ENCODE measurements around the gene RFXANK. TPM values are rescaled to one million over a fixed set of nuclear protein-coding genes. Genes with fewer than 3 reads are reported as not detected.
A peak's percentile ranks its signal among the peaks of the same experiment; 100 is the strongest.
"Not testable (repeated sequence)": the region's sequence is repeated elsewhere in the genome, so short reads cannot be mapped to it uniquely, and the experiment has no call there.

The RFXANK gene
- total RNA-seq, 3 donors from 2014 or later (not counting 1 experiment from before 2014, with no cell fraction given): 50.1 to 67.5 (median 66.0) TPM

DNA sequence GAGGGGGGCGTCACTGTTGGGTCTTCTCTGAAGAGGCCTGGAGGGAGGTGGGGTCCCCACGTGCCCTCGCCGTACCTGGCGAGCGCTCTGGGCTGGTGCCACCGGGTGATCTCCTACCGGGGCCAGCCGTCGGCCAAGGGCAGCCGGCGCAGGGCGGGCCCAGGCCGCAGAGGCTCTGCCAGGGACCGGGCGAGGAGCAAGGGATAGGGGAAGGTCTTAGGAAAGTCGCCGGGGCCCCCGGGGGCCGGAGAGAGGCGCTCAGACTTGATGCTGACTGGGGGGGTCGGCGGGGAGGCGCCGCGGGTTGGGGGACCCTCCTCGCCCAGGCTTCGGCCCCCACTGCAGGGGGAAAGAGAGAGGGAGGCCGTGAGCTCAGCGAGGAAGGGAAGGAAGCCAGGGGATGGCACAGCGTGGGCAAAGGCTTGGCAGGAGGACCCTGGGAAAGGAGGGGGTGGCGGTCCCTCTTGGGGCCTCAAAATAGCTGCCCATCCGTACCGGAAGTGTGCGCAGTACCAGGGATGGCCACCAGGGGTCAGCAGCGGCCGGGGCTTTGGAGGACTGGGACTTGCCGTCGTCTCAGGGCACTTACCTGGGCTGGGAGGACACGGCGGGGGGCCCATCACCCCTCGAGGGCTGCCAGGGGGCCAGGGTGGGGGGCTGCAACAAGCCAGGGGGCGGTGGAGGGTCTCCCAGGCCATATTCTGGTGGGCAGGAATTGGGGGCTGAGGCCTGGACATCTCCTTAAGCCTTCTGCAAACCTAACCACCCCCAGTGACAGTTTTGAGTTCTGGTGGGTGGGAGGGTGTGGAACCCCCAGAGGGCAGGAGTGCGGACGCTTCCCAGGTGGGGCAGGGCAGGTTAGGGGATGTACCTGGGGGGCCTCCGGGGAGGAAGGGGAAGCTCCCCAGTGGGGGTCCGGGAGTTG, 46.1 kb upstream of the RFXANK start:
- H3K4me1 ChIP-seq (ENCODE audit: control insufficient read depth, insufficient read depth, low read length): peaks cover 8% of the 10 kb centered on the region
- Mint-ChIP-seq H3K27ac (peak overlapping the region in 1 of 2 donors; percentile 38), H3K27me3 (ENCODE audit: low read depth in 2 of 2) (no peaks in the 10 kb centered on the region), H3K36me3 (no peaks in the 10 kb centered on the region), H3K4me1 (peaks cover 0 to 5% of the 10 kb centered on the region in 2 donors), H3K4me3 (no peak overlapping the region), H3K9me3 (no peaks in the 10 kb centered on the region)
- WGBS (ENCODE audit: insufficient coverage): 52% methylated on average over 45 of the region's 47 CpGs
- ATAC-seq (peak; percentile 85 to 99 (median 94)), DNase-seq (peak; percentile 84 to 88)
- H3K27ac ChIP-seq (ENCODE audit: low read length): no peak overlapping the region
- H3K9me3 ChIP-seq (ENCODE audit: control insufficient read depth, insufficient read depth, low read length): no peaks in the 10 kb centered on the region
- intact Hi-C loops (cut with micrococcal nuclease): loop anchor here (1.0 to 2.0 kb wide), 2 partner anchors 79 to 344 kb away; no protein-coding TSS in a partner anchor
- H3K4me3 ChIP-seq (ENCODE audit: low read length): no peak overlapping the region
- H3K36me3 ChIP-seq (ENCODE audit: control insufficient read depth, insufficient read depth, low read length): peaks cover 2% of the 10 kb centered on the region
- TF ChIP-seq, protein P1, sequence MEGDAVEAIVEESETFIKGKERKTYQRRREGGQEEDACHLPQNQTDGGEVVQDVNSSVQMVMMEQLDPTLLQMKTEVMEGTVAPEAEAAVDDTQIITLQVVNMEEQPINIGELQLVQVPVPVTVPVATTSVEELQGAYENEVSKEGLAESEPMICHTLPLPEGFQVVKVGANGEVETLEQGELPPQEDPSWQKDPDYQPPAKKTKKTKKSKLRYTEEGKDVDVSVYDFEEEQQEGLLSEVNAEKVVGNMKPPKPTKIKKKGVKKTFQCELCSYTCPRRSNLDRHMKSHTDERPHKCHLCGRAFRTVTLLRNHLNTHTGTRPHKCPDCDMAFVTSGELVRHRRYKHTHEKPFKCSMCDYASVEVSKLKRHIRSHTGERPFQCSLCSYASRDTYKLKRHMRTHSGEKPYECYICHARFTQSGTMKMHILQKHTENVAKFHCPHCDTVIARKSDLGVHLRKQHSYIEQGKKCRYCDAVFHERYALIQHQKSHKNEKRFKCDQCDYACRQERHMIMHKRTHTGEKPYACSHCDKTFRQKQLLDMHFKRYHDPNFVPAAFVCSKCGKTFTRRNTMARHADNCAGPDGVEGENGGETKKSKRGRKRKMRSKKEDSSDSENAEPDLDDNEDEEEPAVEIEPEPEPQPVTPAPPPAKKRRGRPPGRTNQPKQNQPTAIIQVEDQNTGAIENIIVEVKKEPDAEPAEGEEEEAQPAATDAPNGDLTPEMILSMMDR (IDR thresholded peaks at IDR 0.05): peak; percentile 77
- no peaks in the 10 kb centered on the region for H3K27me3 ChIP-seq (ENCODE audit: control insufficient read depth, insufficient read depth, low read length)

DNA sequence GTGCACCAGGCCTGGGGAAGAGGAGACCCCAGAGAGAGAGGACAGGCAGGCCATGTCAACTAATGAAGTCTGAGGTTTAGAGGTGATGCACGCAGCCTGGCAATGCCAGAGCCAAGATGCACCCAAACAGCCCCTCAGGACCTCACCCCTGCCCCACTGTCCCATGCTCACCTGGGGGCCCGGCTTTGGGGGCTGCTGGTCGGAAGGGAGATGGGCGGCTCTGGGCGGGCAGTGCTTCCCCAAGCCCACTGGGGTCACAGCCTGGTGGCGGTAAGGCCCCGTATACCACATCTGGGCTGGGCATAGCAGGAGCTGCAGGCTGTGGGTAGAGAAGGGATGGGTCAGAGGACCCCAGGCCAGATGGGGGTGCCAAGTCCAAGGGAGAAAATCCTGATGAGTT, 45.2 kb upstream of the RFXANK start:
- Histone ChIP-seq H3K9me3 (ENCODE audit: control insufficient read depth, insufficient read depth, low read length) (no peaks in the 10 kb centered on the region), H3K4me1 (ENCODE audit: control insufficient read depth, insufficient read depth, low read length) (peaks cover 11% of the 10 kb centered on the region), H3K36me3 (ENCODE audit: control insufficient read depth, insufficient read depth, low read length) (peaks cover 2% of the 10 kb centered on the region), H3K4me3 (ENCODE audit: low read length) (no peak overlapping the region), H3K27me3 (ENCODE audit: control insufficient read depth, insufficient read depth, low read length) (no peaks in the 10 kb centered on the region), H3K27ac (ENCODE audit: low read length) (no peak overlapping the region)
- TF ChIP-seq, protein P1 (IDR thresholded peaks at IDR 0.05): no peak
- WGBS (ENCODE audit: insufficient coverage): 97% methylated on average over 7 of the region's 7 CpGs
- DNase-seq (no peak), ATAC-seq (no peak)
- Mint-ChIP-seq H3K36me3 (no peaks in the 10 kb centered on the region), H3K4me1 (peaks cover 0 to 5% of the 10 kb centered on the region in 2 donors), H3K27me3 (ENCODE audit: low read depth in 2 of 2) (no peaks in the 10 kb centered on the region), H3K9me3 (no peaks in the 10 kb centered on the region), H3K27ac (no peak overlapping the region), H3K4me3 (no peak overlapping the region)
- intact Hi-C loops (cut with micrococcal nuclease): loop anchor here (1.0 to 2.0 kb wide), 2 partner anchors 78 to 343 kb away; no protein-coding TSS in a partner anchor

DNA sequence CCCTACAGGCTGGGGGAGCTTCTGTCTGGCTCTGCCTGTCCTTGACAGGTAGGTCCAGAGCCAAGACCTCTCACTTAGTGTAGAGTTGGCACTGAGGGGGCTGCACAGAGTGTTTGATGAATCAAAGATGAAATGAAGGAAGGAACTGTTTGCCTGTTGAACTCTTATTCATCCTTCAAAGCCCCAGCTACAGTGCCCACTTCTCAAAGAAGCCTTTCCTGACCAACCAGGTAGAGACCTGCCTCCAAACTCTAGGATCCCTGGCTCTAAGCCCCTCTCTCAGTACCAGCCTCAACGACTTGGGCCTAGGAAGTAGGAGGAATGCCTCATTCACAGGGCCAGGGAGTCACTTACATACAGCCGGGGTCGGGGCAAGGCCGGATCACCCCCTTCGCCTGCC, 44.7 kb upstream of the RFXANK start:
- WGBS (ENCODE audit: insufficient coverage): 96% methylated on average over 5 of the region's 5 CpGs
- peaks cover 11% of the 10 kb centered on the region for H3K4me1 ChIP-seq (ENCODE audit: control insufficient read depth, insufficient read depth, low read length)
- H3K27ac ChIP-seq (ENCODE audit: low read length): no peak overlapping the region
- Mint-ChIP-seq H3K9me3 (no peaks in the 10 kb centered on the region), H3K4me1 (peaks cover 0 to 5% of the 10 kb centered on the region in 2 donors), H3K4me3 (no peak overlapping the region), H3K27me3 (ENCODE audit: low read depth in 2 of 2) (no peaks in the 10 kb centered on the region), H3K27ac (no peak overlapping the region), H3K36me3 (no peaks in the 10 kb centered on the region)
- intact Hi-C loops (cut with micrococcal nuclease): loop anchor here (2.0 kb wide), 1 partner anchor 77 kb away; no protein-coding TSS in a partner anchor
- ATAC-seq: no peak
- H3K9me3 ChIP-seq (ENCODE audit: control insufficient read depth, insufficient read depth, low read length): no peaks in the 10 kb centered on the region
- TF ChIP-seq, protein P1 (IDR thresholded peaks at IDR 0.05): no peak
- H3K27me3 ChIP-seq (ENCODE audit: control insufficient read depth, insufficient read depth, low read length): no peaks in the 10 kb centered on the region
- no peak for DNase-seq
- no peak overlapping the region for H3K4me3 ChIP-seq (ENCODE audit: low read length)
- peaks cover 2% of the 10 kb centered on the region for H3K36me3 ChIP-seq (ENCODE audit: control insufficient read depth, insufficient read depth, low read length)

DNA sequence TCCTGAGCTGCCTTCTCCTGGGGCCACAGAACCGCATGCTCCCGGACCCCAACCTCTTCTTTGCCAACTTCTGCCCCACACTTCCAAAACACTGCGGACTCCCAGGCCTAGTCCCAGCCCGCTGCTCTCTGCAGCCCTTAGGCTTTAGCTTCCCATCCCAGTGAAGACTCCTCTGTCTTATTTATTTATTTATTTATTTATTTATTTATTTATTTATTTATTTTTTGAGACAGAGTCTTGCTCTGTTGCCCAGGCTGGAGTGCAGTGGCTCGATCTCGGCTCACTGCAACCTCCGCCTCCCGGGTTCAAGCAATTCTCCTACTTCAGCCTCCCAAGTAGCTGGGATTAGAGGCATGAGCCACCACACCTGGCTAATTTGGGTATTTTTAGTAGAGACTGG, 43.6 kb upstream of the RFXANK start:
- H3K4me1 Mint-ChIP-seq; H3K4me3 ChIP-seq (ENCODE audit: low read length); H3K36me3 Mint-ChIP-seq; intact Hi-C loops (cut with micrococcal nuclease); ATAC-seq; H3K9me3 ChIP-seq (ENCODE audit: control insufficient read depth, insufficient read depth, low read length); H3K27ac ChIP-seq (ENCODE audit: low read length); H3K4me3 Mint-ChIP-seq; H3K9me3 Mint-ChIP-seq; H3K36me3 ChIP-seq (ENCODE audit: control insufficient read depth, insufficient read depth, low read length); DNase-seq; H3K27ac Mint-ChIP-seq; H3K27me3 ChIP-seq (ENCODE audit: control insufficient read depth, insufficient read depth, low read length); H3K27me3 Mint-ChIP-seq (ENCODE audit: low read depth in 2 of 2): not testable (repeated sequence)
- 100% methylated on average over 4 of the region's 8 CpGs for WGBS (ENCODE audit: insufficient coverage)
- H3K4me1 ChIP-seq (ENCODE audit: control insufficient read depth, insufficient read depth, low read length): peaks cover 11% of the 10 kb centered on the region
